WI38 (cell line): Measurements from ENCODE around the gene IRF9.
A peak's percentile ranks its signal among the peaks of the same experiment; 100 is the strongest.

ENCODE experiments used
- H3K4me3 ChIP-seq: 2 replicates; pipeline ENCODE4 v1.5.1; 2011; ENCODE audit warnings: low read depth, mild to moderate bottlenecking, control low read depth, low read length
- CTCF ChIP-seq: IDR thresholded peaks from 2 replicates; pipeline ENCODE4 v1.5.1; 2012; ENCODE audit warnings: low read depth, mild to moderate bottlenecking, control low read depth, low read length

Gene IRF9

GRCh38 chr14:24145690-24146452 lies 15.2 kb upstream of the IRF9 start:
- H3K4me3 ChIP-seq, result peak overlapping the region; percentile 75
- TF ChIP-seq CTCF, result no peak

- no peak for TF ChIP-seq CTCF
- H3K4me3 ChIP-seq, result peak within 1 kb of the TSS; percentile 75
Measured at GRCh38 chr14:24146453-24146977, 14.6 kb upstream of the IRF9 start, which contains the start of gene PSME2. PSME2 (minus strand) TSS chr14:24146610; CDS start chr14:24146581, 29 bp downstream.

- TF ChIP-seq CTCF, result no peak
Measured at GRCh38 chr14:24146978-24147760, 13.9 kb upstream of the IRF9 start, which contains the start of gene RNF31. RNF31 (plus strand) TSS chr14:24147498; CDS start chr14:24147699, 201 bp downstream.

GRCh38 chr14:24147761-24148428 lies 13.2 kb upstream of the IRF9 start:
- H3K4me3 ChIP-seq, result peak overlapping the region; percentile 75
- TF ChIP-seq CTCF, result no peak

More at GRCh38 chr14:24146978-24147760, 13.9 kb upstream of the IRF9 start, which contains the start of gene RNF31:
- peak within 1 kb of the TSS; percentile 75 for H3K4me3 ChIP-seq

GRCh38 chr14:24149302-24149969 lies 11.6 kb upstream of the IRF9 start:
- H3K4me3 ChIP-seq, result no peak overlapping the region
- TF ChIP-seq CTCF, result no peak

- no peak overlapping the region for H3K4me3 ChIP-seq
- TF ChIP-seq CTCF, result no peak
Measured at GRCh38 chr14:24150061-24150460, 11.0 kb upstream of the IRF9 start.
